Vagina (tissue), 2 donors: ENCODE data around the gene TLE3.

Experiments used
- POLR2A ChIP-seq, 2 donors: fragments of 450-650 bp; IDR thresholded peaks; one replicate each; pipeline ENCODE4 v1.6.1; 2017; ENCODE audit warnings: antibody characterized with exemption in 2 of 2, mild to moderate bottlenecking in 2 of 2, moderate library complexity in 2 of 2
- POLR2AphosphoS5 ChIP-seq, 2 donors: sonication (generic); formaldehyde crosslinking; IDR thresholded peaks; one replicate each; pipeline ENCODE4 v1.9.0; 2017; ENCODE audit warnings: antibody characterized with exemption in 2 of 2, mild to moderate bottlenecking in 2 of 2, low read depth in 1 of 2; ENCODE audit not compliant: insufficient read depth in 1 of 2
- TF ChIP-seq, protein P1 (sequence below), 3 experiments: fragments of 450-650 bp in 2 of 3; fragments of 200-600 bp in 1 of 3; sonication (generic) in 1 of 3; IDR thresholded peaks; one replicate each; pipeline ENCODE4 v1.5.1; 2017 to 2019; ENCODE audit warnings: antibody characterized with exemption in 3 of 3, mild to moderate bottlenecking in 2 of 3, moderate library complexity in 2 of 3

DNA sequence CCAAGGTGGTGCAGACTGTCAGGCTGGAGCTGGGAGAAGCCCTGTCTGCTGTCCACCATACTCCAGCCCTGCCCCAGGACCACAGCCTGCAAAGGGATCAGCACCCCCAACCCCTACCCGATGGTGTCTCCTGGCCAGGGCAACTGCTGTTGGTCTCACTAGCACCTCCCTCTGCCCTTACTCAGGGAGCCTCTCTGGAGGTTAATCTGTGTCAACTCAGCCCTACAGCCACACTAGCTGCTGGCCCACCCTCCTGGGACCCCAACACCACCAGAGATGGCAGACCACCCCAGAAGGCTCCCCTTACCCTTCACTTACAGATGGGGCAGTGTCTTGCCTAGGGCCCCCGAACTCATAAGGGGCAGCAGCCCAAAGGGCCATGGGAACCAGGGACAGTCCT is 65.2 kb downstream of the TLE3 start:
- TF ChIP-seq, protein P1, sequence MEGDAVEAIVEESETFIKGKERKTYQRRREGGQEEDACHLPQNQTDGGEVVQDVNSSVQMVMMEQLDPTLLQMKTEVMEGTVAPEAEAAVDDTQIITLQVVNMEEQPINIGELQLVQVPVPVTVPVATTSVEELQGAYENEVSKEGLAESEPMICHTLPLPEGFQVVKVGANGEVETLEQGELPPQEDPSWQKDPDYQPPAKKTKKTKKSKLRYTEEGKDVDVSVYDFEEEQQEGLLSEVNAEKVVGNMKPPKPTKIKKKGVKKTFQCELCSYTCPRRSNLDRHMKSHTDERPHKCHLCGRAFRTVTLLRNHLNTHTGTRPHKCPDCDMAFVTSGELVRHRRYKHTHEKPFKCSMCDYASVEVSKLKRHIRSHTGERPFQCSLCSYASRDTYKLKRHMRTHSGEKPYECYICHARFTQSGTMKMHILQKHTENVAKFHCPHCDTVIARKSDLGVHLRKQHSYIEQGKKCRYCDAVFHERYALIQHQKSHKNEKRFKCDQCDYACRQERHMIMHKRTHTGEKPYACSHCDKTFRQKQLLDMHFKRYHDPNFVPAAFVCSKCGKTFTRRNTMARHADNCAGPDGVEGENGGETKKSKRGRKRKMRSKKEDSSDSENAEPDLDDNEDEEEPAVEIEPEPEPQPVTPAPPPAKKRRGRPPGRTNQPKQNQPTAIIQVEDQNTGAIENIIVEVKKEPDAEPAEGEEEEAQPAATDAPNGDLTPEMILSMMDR (IDR thresholded peaks at IDR 0.05): no peak
- TF ChIP-seq POLR2A (IDR thresholded peaks at IDR 0.05) (no peak), POLR2AphosphoS5 (IDR thresholded peaks at IDR 0.05; ENCODE audit: insufficient read depth in 1 of 2, low read depth in 1 of 2) (no peak)
